Esophagus muscularis mucosa (tissue), 4 donors: ENCODE results near the gene MEFV.

Source experiments
- CTCF ChIP-seq, 3 experiments: fragments of 200-600 bp in 2 of 3; fragments of 450-650 bp in 1 of 3; sonication (generic) in 2 of 3; IDR thresholded peaks; one replicate each; pipeline ENCODE4 v1.5.1; 2017 to 2019; ENCODE audit warnings: antibody characterized with exemption in 3 of 3, mild to moderate bottlenecking in 2 of 3, moderate library complexity in 1 of 3
- EP300 ChIP-seq: sonication (generic); formaldehyde crosslinking; IDR thresholded peaks from one replicate; pipeline ENCODE4 v1.6.1; 2017; ENCODE audit warnings: antibody characterized with exemption
- POLR2A ChIP-seq: fragments of 450-650 bp; IDR thresholded peaks from one replicate; pipeline ENCODE4 v1.6.1; 2017; ENCODE audit warnings: antibody characterized with exemption, moderate library complexity, mild to moderate bottlenecking, low read depth
- POLR2AphosphoS5 ChIP-seq, 2 donors: sonication (generic); formaldehyde crosslinking; IDR thresholded peaks; one replicate each; pipeline ENCODE4 v1.6.1; 2017; ENCODE audit warnings: antibody characterized with exemption in 2 of 2

- TF ChIP-seq POLR2AphosphoS5 (IDR thresholded peaks at IDR 0.05): no peak
- TF ChIP-seq CTCF (IDR thresholded peaks at IDR 0.05): no peak
- no peak for TF ChIP-seq EP300
- TF ChIP-seq POLR2A: no peak
These were observed 24.9 kb upstream of the MEFV start for GRCh38 chr16:3281222-3281820.
